Superior temporal gyrus (tissue), 1 donor: ENCODE results near the gene SLC16A8.
"Not testable (repeated sequence)": the region's sequence is repeated elsewhere in the genome, so short reads cannot be mapped to it uniquely, and the experiment has no call there.

Source experiments
- DNase-seq: peaks from one replicate; pipeline ENCODE4 v3.0.0-alpha.2; 2016; ENCODE audit errors: extremely low spot score

Gene SLC16A8, protein sequence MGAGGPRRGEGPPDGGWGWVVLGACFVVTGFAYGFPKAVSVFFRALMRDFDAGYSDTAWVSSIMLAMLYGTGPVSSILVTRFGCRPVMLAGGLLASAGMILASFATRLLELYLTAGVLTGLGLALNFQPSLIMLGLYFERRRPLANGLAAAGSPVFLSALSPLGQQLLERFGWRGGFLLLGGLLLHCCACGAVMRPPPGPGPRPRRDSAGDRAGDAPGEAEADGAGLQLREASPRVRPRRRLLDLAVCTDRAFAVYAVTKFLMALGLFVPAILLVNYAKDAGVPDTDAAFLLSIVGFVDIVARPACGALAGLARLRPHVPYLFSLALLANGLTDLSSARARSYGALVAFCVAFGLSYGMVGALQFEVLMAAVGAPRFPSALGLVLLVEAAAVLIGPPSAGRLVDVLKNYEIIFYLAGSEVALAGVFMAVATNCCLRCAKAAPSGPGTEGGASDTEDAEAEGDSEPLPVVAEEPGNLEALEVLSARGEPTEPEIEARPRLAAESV

DNA sequence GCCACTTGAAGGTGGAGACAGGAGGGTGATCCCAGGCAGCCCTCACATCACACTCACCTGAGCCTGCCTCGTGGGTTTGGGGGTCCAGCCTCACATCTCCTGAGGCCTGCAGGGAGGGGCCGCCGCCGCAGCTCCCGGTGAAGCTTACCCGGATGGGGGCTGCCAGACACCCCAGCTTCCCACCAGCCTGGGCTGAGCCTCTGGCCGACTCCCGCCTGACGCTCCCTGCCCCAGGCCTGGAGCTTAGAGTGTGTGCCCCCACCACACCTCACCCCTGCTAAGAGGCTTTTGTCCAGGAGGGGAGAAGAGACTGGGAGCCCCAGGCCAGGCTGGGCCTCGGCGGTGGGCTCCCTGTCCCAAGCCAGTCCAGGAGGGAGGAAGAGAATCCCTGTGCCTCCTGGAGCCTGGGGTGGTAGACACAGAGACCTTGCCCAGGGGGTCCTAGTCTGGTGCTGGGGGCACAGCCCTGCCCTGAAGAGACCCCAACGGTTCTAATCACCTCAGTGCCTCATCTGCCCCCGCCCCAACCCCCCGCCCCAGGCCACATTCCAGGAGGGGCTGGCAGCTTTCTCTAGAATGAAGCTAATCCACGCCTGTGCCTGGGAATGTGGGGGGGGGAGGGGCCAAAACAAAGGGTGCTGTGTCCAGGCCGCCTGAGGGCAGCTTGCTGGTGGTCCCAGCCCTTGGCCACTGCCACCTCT, at the start of gene SLC16A8:
Gene SLC16A8, minus strand, starts transcription at position 254 of the 701 bp plus-strand sequence. CDS start 1,311 bp downstream, outside the sequence.
- no peak for DNase-seq

DNA sequence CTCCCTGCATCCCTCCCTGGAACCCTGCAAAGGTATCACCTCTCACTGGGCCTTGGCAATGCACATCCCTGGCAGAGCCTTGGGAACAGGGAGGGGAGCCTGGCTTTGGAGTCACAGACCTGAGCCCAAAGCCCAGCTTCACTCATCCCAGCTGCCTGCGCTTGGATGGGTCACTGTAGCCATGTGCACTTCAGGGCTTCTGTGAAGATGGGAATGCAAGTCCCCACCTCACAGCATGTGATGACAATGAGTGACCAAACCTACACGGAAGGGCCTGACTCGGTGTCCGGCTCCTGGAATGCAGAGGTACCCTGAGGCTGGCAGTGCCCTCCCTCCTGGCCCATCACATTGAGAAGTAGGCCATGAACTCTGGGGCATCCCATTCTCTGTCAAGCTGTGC, 49.3 kb upstream of the SLC16A8 start:
- no peak for DNase-seq

DNA sequence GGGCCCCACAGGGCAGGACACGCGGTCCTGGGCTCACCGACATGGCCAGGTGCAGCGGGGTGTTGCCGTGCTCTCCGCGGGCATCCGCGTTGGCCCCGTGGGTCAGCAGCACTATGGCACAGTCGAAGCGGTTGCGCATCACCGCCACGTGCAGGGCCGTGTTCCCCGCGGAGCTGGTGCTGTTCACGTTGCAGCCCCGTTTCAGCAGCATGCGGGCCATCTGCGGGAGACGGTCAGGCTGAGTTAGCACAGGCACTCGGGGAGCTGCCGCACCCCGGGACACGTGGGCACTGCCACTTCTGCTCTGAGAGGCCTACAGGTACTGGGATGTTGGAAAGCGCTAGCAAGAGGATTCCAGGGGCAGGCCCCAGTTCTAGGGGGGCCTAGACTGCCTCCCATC, 48.8 kb upstream of the SLC16A8 start:
- no peak for DNase-seq

DNA sequence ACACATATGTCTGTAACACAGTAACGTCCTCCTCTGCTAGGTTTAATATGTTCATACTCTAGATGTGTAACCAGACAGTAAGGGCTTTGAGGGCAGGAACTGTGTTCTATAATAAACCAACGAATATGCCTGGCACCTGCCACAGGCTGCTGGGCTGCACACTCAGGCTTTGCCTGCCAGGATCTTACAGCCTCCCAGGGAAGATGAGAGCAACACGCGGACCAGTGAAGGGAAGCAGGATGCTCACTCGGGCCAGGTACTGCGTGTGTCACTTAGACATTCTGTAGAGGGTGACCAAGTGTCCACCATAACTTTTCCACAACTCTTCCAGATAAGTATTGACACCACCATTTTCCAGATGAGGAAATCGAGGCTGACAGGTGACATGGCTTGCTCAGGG, 48.2 kb upstream of the SLC16A8 start:
- DNase-seq: no peak

DNA sequence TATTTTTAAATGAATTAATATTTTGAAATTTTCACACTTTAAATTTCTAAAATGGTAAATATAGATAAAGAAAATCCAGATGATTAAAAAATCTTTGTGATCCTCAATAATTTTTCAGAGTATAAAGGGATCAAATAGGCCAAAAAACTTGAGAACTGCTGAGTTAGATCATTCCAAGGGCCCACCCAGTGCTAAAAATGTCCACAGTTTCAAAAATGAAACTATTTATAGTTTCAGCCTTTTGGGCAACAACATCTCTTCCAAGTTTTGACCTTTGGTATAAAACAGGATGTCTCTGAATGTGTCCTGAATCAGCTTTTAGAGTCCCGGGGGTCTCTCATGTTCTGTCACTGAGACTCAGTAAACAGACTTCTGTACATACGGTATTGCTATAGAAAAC, 47.4 kb upstream of the SLC16A8 start:
- DNase-seq: no peak

DNA sequence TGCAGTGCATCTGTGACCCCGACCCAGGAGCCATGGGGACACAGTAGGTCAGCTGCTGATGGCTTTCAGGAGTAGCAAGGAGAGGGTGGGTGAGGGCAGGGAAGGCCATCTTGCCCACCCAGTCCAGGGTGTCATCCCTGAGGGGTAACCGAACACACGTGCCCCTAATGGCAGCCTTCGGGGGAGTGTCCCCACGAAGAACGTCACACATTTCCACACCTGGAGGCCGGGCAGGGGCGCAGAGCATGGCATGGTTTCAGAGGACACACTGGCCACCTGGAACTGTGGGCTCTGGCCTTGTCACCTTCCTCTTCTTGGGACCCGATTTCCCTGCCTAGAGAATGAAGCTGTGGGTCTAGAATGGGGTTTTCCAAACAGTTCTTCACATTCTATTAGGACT, 45.9 kb upstream of the SLC16A8 start:
- DNase-seq: no peak

DNA sequence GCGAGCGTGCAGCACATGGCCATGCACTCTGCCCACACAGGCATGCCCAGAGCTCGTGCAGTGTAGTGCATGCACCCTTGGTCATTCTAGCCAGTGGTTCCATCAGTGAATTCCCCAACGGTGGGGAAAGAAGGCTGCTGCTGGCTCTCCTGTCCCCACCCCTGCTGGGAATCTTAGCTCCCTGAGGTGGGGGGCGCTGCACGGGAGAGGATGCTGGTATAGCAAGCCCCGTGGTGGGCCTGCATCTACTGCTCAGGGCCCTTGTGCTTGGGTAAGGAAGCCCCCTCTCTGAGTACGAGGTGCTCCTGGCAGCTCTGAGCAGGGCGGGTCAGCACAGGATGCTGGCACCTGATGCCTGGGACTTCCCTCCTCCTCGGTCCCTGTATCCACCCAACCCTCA, 45.0 kb upstream of the SLC16A8 start:
- no peak for DNase-seq

DNA sequence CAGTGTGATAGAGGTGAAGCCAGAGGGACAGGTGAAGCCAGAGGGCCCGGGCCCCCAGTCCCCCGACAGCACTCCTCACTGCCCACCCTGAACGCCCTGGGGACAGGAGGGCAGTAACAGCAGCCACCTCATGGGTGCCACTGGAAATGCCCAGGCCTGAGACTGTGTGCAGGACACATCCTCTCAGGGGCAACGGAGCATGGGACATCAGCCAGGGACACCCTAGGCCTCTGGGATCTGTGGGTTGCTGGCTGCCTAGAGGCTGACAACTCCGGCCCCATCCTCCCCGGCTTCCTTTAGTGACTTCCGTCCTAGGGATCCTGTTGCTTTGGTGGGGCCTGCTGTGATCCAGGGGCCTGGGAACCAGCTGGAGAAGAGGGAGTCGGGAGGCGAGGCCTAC, 43.9 kb upstream of the SLC16A8 start:
- DNase-seq: no peak

DNA sequence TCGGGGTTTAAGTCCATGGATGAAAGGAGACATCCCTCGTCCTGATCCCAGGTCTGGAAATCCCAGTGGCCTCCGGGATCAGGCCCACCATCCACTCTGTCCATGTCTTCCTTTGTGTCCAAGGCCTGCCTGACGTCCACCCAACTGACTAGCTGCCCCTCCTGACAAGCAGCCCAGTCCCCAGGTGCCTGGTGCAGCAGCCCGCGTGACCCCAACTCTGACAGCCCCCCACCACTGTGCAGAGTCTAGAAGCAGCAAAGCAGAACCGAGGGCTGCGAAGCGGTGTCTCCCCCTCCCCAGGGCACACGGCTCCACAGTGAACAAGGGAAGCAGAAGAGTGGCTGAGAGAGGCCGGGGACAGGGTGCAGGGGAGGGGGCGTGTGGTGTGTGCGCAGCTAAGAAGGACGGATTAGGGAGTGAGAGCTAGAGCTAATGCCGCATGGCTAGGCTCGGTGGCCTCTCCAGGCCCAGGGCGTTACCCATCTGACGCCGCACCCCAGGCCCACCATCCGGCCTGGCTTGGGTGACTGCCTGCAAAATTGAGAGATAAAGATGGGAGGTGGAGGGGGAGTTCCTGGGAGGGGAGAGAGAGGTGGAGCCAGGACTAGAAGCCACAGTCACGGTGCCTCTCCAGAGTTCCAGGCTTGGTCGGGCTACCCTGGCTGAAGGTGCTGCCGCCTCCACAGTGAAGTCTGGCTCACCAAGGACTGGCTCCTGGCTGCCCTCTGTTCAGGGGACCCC, 43.1 kb upstream of the SLC16A8 start:
- DNase-seq: no peak

DNA sequence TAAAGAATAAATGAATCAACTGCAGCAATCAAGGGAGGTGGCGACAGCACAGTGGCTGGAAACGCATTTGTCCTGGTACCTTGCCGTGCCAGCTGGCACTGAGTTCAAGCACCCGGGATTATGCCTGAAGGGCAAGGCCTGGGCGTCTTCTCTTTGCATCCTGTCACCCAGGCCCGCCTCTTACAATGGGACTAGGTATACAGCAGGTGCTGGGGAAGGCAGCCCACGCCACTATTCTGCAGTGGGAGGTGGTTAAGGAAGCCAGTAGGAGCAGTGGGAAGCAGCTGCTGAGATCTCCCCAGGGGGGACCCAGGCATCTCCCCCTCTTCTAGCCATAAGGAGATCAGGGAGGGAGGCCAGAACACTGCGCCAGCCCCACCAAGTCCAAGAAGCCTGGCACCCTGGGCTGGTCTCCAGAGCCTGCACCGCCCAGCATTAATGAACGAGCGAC, 41.8 kb upstream of the SLC16A8 start:
- no peak for DNase-seq

DNA sequence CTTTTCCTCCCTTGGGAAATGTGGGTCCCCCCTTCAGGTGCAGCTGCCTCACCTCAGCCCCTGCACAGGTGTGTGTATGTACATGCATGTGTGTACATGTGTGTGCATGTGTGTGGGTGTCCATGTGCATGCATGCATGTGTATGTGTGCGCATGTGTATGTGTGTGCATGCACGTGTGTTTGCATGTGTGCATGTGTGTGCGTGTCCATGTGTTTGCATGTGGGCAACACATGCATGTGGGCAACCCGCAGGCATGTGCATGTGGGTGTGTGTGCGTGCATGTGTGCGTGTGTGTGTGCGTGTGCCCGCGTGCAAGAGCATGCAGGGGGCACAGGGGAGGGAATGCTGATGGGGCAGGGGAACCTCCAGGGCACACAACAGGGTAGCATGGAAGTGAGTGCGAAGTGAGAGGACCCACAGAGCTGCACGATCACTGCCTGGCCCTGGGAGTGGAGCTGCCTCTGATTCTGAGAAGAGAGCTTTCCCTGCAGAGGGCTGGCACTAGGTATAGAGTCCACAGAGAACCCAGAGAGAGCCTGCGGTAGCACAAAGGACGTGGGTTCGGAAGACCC, 41.1 kb upstream of the SLC16A8 start:
- DNase-seq: no peak

DNA sequence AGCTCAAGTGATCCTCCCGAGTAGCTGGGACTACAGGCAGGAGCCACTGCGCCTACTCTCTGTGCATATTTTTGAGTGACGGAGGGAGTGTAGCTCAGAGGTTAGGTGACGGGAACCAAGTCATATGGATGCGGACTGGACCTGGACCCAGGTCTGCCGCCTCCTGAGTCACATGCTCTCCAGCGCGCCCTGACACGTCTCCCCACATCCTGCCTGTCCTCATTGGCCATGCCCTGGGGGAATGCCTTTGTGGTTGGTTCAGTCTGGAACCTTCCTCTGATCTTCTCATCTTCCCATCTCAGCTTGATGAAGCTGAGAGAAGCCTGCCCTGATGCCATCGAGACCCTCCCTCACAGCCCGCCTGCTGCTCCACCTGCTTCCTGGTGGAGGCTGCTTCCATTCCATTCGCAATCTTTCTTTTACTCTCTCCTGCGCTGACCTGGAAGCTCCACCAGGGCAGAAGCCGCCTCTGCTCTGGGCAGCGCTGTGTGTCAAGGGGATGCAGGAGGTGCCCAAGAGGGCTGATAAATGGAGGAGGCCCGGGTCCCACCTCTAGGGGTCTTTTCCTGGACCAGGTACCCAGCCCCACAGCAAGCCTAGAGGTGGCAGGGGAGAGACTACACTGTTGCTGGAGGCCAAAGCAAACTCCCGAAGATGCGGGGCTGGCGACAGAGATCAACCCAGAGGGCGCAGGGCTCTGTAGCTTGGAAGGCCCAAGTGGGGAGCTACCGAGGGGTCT, 40.4 kb upstream of the SLC16A8 start:
- DNase-seq: no peak

DNA sequence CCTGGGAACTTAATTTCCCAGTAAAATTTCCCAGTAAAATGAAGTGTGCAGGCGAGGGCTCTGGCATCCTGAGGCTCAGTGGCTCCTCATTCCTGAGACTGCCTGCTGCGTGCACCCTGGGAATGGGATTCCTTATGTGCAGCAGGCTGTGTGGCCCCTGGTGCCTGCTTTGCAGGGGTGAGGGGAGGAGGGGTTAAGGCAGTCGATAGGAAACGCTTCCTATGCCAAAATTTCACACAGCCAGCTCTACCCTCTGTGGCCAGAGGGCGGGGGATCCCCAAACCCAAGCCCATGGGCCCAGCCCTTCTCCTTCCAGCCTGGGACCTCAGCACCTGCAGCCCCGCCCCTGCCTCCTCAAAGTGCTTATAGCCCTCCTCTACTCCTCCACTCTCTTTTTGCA, 38.6 kb upstream of the SLC16A8 start:
- DNase-seq: no peak

DNA sequence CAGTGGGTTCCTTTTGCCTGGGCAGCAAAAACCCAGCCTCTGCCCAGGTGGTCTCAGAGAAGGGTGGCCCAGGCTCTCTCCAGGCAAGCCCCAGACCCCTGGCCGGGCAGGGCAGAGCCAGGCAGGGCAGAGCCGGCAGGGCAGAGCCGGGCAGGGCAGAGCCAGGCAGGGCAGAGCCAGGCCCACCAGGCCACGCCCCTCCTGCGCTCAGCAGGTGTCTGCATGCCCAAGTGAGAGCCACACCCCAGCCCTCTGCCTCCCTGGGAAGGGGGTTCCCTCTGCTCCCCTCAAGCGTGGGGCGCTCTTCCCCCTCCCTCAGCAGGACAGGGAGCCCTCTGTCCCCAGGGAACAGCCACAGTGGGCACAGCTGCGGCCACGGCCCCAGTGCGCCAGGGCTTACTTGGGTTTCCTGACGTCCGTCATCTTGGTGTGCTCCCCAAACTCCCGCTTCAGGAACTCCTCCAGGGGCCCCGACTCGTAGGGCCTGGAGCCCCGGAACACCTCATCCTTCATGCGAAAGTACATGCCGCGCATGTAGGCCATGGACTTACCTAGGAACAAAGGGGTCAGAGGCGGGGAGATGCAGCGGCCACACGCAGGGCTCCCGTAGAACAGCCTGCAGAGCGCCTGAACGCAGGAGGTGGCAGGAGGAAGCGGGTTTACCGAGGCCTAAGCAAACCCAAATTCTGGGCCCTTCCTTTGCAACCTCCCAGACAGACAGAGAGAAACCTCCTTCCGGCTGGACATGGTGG, 36.6 kb upstream of the SLC16A8 start:
- no peak for DNase-seq

DNA sequence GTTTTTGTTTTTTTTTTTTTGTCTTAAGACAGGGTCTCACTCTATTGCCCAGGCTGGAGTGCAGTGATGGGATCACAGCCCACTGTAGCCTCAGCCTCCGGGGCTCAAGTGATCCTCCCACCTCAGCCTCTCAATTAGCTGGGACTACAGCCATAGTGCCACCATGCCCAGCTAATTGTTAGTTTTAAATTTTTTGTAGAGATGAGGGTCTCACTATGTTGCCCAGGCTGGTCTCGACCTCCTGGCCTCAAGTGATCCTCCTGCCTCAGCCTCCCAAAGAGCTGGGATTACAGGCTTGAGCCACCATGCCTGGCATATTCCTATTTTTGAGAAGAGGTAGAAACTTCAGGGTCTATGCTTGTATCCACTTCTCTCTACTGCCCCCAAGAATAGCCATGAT, 34.8 kb upstream of the SLC16A8 start:
- DNase-seq: not testable (repeated sequence)

DNA sequence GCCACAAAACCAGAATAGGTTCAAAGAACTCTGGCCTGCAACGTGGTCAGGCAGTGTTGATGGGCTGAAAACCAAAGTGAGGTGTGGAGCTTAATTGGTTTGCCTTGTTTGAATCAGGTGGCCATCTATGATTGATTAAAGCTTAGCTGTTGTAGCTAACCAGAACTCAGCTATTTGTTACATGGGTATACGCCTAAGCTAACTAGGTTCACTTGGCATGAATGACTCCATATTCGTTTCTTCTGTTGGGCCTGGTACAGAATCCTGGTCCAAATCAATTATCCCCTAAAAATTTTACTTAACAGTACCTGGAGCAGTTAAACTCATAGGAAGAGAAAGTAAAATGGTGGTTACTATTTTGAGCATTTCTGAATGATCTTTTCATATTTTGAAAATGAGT, 34.2 kb upstream of the SLC16A8 start:
- DNase-seq: no peak

DNA sequence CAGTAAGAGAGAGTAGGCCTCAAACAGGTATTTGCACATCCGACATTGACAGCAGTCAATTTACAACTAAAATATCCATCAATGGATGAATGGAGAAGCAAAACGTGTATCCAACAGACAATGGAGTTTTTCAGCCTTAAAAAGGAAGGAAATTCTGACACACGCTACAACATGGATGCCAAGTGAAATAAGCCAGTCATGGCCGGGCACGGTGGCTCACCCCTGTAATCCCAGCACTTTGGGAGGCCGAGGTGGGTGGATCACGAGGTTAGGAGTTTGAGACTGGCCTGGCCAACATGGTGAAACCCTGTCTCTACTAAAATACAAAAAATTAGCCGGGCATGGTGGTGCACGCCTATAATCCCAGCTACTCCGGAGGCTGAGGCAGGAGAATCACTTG, 33.6 kb upstream of the SLC16A8 start:
- DNase-seq: not testable (repeated sequence)

DNA sequence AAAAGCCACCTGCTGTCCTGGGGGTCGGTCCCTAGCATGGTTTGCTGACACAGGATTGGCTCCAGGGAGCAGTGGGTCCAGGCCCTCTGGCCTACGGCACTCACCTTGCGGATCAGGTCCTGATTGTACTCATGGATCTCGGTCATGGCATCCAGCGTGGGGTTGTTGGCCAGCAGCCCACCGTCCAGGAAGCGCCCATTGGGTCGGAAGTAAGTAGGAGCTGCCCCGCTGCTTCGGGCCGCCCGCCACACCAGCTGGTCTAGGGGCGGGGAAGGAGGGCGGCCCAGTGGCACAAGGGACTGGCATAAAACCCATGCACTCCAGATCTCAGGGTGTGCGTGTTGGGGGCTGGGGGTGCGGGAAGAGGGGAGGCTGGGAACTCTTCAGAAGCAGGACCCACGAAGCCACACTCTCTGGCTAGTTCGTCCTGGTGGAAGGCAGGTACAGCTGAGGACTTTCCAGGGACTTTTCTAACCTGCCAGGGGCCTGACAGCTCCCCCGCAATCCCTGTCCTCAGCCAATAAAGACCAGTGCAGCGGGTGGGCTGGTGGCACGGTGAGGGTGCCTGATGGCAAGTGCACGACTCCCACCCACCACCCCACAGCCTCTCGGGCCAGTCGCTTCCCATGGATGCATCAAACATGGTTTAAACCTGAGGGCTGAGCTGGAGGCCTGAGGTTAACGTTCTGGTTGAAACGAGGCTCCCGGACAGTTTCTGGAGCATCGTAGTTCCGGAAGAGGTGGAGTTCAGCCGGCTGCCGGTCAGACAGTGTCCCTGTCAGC, 31.6 kb upstream of the SLC16A8 start:
- DNase-seq: no peak

DNA sequence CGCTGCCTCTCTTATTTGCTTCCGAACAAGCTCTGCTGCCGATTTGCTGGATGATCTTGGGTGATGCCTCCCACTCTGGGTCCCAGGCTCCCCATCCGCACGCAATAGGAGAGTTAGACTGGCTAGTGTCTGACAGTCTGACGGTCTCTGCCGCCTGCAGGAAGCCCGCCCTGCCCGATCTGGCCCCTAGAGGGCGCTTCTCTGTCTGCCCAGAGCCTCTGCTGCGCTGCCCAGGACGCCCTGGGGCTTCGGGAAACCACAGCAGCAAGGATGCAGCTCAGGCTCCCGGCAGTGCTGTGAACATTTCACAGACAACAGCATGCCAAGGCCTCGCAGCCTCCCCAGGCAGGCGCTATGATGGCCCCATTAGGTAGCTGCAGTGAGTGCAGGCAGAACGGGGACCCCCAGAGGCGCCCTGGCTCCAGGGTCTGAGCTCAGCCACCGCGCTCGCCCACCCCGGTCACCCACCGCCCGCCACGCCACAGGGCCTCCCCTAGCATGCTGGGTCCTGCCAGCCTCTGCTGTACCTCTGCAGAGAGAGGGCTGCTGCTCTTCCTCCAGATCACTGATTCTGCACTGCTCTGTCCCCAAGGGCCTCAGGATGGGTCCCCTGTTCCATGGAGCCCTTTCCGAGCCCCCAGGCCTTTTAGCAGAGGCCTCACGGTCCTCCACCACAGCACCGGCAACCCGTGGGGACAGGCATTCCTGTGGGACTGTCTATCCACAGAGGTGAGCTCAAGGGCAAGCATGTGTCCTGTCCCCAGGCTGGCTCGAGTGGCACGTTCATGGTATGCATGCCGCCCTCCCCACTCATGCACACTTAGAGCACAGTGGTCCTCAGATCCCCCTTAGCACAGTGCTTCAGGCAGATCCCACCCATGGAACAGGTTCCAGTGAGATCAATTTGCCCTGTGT, 30.8 kb upstream of the SLC16A8 start:
- DNase-seq: peak; percentile 91
